ENCODE measurements around the gene MALRD1.

The MALRD1 gene

DNA sequence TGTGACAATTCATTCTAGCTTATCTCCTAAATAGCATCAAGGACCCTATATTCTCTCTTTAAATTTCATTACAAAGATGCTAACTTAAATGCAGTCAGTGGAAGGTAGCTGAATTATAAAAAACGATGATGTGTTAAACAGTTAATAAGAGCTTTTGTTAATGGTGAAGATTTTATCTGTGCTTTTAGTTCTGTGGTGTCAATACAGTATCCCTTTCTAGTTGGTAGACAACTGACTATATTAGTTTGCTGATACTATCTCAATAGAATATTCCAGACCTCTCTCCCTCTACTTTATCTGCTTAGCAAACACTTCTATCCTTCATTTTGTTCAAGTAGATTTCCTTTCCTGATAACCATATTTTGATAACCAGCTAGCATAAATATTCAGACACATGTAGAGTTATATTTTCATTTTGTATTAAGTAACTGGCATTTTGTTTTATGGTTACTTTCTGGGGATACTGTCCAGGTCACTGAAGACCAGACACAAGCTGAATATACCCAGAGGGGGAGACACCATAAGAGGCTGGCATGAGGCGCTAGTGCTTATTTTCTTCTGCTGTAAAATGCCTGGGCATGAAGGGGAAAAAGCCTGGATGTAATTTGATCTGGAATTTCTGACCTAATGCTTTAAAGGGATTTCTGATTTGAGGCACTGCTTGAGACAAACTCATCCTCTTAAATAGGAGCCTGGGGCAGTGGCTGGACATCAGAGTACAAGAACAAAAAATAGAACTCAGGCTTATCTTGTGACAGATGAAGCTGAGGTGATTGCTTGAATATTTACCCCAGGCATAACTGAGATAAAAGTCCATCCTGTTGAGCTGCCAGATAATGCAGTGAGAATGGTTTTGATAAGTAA, 197.5 kb downstream of the MALRD1 start:
- Mint-ChIP-seq H3K4me3 (no peak overlapping the region), H3K4me1 (no peaks in the 10 kb centered on the region), H3K27ac (no peak overlapping the region), H3K9me3 (no peaks in the 10 kb centered on the region), H3K27me3 (no peaks in the 10 kb centered on the region), H3K36me3 (no peaks in the 10 kb centered on the region)
- ATAC-seq = no peak

DNA sequence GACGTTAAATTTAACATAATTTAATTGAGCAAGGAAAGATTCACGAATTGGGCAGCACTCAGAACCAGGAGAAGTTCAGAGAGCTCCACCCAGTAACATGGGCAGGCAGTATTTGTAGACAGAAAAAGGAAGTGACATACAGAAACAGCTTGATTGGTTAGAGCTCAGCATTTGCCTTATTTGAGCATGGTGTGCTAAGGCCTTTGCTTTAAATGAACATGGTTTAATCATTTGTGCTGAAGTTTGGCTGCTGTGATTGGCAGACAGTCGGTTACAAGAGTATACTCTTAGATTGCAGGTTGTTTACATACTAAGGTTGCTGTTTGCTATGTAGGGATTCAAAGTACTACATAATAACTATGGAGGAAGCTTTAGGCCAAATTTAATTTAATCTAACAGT, 199.2 kb downstream of the MALRD1 start:
- H3K27me3 Mint-ChIP-seq = no peaks in the 10 kb centered on the region
- no peak for ATAC-seq
- no peak overlapping the region for H3K27ac Mint-ChIP-seq
- H3K4me1 Mint-ChIP-seq = no peaks in the 10 kb centered on the region
- H3K4me3 Mint-ChIP-seq = no peak overlapping the region
- H3K9me3 Mint-ChIP-seq = no peaks in the 10 kb centered on the region
- no peaks in the 10 kb centered on the region for H3K36me3 Mint-ChIP-seq

DNA sequence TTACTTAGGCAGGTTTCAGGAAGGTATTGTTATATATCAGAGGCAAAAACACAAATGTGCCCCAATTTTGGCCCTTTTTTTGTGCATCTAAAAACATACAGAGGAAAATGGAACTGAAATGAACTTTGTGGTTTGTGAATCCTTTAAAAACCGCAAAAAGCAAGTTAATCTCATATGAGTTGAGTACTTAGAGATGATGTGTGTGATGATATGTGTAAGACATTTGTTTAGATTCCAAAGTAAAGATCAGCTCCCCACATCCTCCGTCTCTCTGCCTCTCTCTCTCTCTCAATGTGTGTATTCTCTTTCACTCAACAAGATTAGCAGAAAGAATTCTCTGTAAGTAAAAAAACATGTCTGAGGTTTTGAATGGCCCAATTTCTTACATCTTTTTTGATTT, 201.9 kb downstream of the MALRD1 start:
- ATAC-seq = no peak
- Mint-ChIP-seq H3K27me3 (no peaks in the 10 kb centered on the region), H3K4me3 (no peak overlapping the region), H3K27ac (no peak overlapping the region), H3K9me3 (peaks cover 3% of the 10 kb centered on the region), H3K4me1 (no peaks in the 10 kb centered on the region), H3K36me3 (no peaks in the 10 kb centered on the region)

DNA sequence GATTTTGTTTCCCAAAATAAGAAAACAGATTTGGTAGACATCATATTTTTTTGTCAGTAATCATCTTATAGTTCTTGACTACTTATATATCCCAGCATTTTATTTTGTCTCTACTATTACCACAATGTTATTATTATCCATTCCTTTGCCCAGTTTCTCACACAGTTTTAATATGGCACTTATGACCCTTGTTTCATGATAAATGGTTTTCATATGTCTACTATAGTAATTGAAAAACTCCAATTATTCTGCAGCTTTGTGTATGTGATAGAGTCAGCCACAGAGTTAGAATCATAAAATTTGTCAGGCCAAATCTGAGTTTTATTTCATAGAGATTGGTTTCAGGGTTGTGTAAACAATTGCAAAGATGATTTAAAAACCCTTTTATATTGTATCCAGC, 203.9 kb downstream of the MALRD1 start:
- no peak for ATAC-seq

DNA sequence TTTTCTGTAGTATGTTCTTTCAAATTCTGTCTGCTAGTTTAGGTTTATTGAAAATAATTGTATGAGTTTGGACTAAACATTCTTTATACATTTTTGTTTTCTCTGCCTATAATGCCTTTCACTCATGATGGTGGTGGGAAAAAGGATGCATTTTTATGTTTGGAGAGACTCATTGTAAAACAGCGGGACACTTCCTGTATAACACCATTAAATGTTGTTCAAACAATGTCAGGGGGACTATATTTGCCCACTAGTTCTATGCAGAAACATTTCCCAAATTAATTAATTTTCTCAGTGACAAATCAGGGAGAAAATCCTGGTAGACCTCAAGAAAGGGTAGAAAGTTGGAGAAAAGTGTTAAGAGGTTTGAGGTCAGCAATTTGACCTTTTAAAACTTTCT, 207.7 kb downstream of the MALRD1 start:
- Mint-ChIP-seq H3K9me3 (peaks cover 8% of the 10 kb centered on the region), H3K36me3 (no peaks in the 10 kb centered on the region), H3K4me1 (no peaks in the 10 kb centered on the region), H3K4me3 (no peak overlapping the region), H3K27me3 (no peaks in the 10 kb centered on the region), H3K27ac (no peak overlapping the region)
- no peak for ATAC-seq

More for the DNA sequence above, 203.9 kb downstream of the MALRD1 start:
- H3K27ac Mint-ChIP-seq = no peak overlapping the region
- H3K4me3 Mint-ChIP-seq = no peak overlapping the region
- H3K36me3 Mint-ChIP-seq = no peaks in the 10 kb centered on the region
- no peaks in the 10 kb centered on the region for H3K4me1 Mint-ChIP-seq
- H3K27me3 Mint-ChIP-seq = no peaks in the 10 kb centered on the region
- peaks cover 6% of the 10 kb centered on the region for H3K9me3 Mint-ChIP-seq

DNA sequence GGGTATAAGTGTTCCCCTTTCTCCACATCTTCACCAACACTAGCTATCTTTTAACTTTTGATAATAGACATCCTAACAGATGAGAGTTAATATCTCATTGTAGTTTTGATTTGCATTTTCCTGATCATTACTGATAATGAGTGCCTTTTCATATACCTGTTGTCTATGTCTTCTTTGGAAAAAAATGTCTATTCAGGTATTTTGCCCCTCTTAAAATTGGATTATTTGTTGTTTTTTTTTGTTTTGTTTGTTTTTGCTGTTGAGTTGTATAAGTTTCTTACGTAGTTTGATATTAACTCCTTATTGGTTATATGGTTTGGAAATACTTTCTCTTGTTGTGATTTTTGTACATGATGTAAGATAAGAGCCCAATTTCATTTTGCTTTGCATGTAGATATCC, 214.7 kb downstream of the MALRD1 start:
- no peak overlapping the region for H3K27ac Mint-ChIP-seq
- no peak overlapping the region for H3K4me3 Mint-ChIP-seq
- no peaks in the 10 kb centered on the region for H3K27me3 Mint-ChIP-seq
- ATAC-seq = no peak
- peaks cover 11% of the 10 kb centered on the region for H3K9me3 Mint-ChIP-seq
- no peaks in the 10 kb centered on the region for H3K4me1 Mint-ChIP-seq
- H3K36me3 Mint-ChIP-seq = no peaks in the 10 kb centered on the region

DNA sequence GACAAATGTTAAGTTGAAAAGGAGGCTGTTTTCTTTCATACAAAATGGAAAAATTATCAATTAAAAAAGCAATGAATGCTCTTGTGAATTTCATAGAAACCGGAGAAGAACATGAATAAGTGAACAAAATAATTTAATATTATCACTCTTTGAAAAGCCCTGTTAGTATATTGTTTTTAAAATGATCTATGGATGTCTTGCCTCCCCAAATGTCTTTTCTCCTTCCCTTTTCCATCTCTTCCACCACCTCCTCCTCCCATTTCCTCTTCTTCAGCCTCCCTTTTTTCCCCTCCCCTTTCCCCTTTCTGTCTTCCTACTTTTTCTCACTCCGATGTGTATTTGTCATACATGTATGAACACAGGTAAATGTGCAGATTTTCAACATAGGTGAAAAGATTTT, 234.7 kb downstream of the MALRD1 start:
- Mint-ChIP-seq H3K27ac (no peak overlapping the region), H3K36me3 (no peaks in the 10 kb centered on the region)

DNA sequence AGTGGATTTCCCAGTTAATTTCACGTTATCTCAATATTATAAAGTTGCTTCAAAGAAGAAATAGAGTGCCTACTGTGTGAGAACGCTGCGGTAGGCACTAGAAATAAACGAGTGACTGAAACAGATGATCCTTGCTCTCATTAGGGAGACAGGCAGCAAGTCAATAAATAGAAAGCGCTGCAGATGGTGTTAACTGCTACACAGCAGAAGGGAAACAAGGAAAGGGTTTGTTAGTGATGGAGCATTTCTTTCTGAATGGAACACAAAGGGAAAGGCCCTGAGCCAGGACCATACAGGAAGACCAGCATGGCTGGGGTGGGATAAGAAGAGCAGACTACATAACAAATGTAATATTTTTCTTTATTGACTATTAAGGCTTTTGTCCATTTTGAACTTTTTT, 235.2 kb downstream of the MALRD1 start:
- ATAC-seq = no peak
- H3K4me3 Mint-ChIP-seq = no peak overlapping the region
- H3K4me1 Mint-ChIP-seq = no peaks in the 10 kb centered on the region
- no peaks in the 10 kb centered on the region for H3K27me3 Mint-ChIP-seq
- no peaks in the 10 kb centered on the region for H3K36me3 Mint-ChIP-seq
- no peak overlapping the region for H3K27ac Mint-ChIP-seq
- peaks cover 6% of the 10 kb centered on the region for H3K9me3 Mint-ChIP-seq

More for the DNA sequence above, 234.7 kb downstream of the MALRD1 start:
- no peak for ATAC-seq
- Mint-ChIP-seq H3K27me3 (no peaks in the 10 kb centered on the region), H3K9me3 (peaks cover 6% of the 10 kb centered on the region), H3K4me3 (no peak overlapping the region), H3K4me1 (no peaks in the 10 kb centered on the region)

DNA sequence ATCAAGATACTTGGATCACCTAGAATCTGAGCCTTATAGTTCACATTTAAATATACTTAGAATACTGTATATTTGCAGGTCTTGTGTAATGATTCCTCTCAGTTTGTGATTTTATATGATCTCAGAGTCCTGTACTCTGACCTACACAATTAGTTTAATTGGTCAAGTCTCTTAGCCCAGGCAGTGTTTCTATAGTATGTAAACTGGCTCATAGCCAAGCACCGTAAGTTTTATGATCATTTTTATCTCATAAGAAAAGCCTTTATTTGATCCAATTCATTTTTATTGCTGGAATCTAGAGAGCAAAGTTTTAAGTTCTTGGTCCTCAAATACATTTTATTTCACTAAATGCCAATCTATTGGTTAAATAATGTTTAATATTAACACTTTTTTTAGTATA, 242.2 kb downstream of the MALRD1 start:
- no peak overlapping the region for H3K4me3 Mint-ChIP-seq
- H3K27me3 Mint-ChIP-seq = no peaks in the 10 kb centered on the region
- no peak for ATAC-seq
- H3K36me3 Mint-ChIP-seq = no peaks in the 10 kb centered on the region
- H3K9me3 Mint-ChIP-seq = peaks cover 3% of the 10 kb centered on the region
- H3K27ac Mint-ChIP-seq = no peak overlapping the region
- H3K4me1 Mint-ChIP-seq = no peaks in the 10 kb centered on the region

DNA sequence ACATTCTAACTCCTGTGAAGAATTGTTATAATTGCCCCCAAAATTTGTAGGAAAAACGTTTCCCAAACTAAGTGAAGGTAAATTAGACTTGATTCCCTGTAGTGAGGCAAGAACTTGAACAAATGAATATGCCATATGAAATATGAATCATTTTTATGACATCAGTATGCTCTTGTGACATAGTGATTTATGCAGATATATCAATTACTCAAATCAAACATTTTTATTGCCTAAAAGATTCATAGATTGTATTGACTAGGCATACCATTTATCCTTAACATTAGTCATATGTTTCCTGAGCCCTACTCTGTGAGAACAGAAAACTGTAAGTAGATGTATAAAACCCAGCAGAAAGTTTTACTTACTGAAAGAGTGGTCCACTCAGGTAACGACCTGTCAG, 245.6 kb downstream of the MALRD1 start:
- H3K36me3 Mint-ChIP-seq = no peaks in the 10 kb centered on the region
- peaks cover 3% of the 10 kb centered on the region for H3K9me3 Mint-ChIP-seq
- no peak overlapping the region for H3K4me3 Mint-ChIP-seq
- H3K27ac Mint-ChIP-seq = no peak overlapping the region
- no peak for ATAC-seq
- no peaks in the 10 kb centered on the region for H3K4me1 Mint-ChIP-seq
- no peaks in the 10 kb centered on the region for H3K27me3 Mint-ChIP-seq

DNA sequence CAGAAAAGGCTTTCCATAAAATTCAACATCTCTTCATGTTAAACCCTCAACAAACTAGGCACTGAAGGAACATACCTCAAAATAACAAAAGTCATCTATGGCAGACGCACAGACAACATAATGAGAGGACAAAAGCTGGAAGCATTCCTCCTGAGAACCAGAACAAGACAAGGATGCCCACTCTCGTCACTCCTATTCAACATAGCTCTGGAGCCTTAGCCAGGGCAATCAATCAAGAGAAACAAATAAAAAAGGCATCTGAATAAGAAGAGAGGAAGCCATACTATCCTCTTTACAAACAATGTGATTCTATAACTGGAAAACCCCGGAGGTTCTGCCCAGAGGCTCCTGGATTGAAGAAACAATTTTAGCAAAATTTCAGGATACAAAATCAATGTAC, 251.0 kb downstream of the MALRD1 start:
- Mint-ChIP-seq H3K9me3 (peaks cover 3% of the 10 kb centered on the region), H3K36me3 (no peaks in the 10 kb centered on the region), H3K27ac (no peak overlapping the region)

DNA sequence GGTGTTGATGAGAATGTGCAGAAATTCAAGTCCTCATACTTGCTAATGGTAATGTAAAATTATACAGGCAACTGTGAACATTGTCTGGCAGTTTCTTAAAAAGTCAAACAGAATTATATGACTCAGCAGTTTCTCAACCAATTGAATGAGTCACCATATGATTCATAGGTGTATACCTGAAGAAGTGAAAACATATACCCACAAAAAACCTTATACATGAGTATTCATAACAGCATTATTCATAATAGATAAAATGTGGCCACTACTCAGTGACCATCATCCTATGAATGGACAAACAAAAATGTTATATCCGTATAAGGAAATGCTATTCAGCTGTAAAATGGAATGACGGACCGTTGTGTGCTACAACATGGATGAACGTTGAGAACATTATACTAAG, 253.5 kb downstream of the MALRD1 start:
- ATAC-seq = no peak
- H3K36me3 Mint-ChIP-seq = no peaks in the 10 kb centered on the region
- no peak overlapping the region for H3K27ac Mint-ChIP-seq
- H3K9me3 Mint-ChIP-seq = peaks cover 6% of the 10 kb centered on the region
- H3K4me3 Mint-ChIP-seq = no peak overlapping the region
- no peaks in the 10 kb centered on the region for H3K4me1 Mint-ChIP-seq
- no peaks in the 10 kb centered on the region for H3K27me3 Mint-ChIP-seq

More for the DNA sequence above, 251.0 kb downstream of the MALRD1 start:
- Mint-ChIP-seq H3K27me3 (no peaks in the 10 kb centered on the region), H3K4me1 (no peaks in the 10 kb centered on the region), H3K4me3 (no peak overlapping the region)
- ATAC-seq = no peak

DNA sequence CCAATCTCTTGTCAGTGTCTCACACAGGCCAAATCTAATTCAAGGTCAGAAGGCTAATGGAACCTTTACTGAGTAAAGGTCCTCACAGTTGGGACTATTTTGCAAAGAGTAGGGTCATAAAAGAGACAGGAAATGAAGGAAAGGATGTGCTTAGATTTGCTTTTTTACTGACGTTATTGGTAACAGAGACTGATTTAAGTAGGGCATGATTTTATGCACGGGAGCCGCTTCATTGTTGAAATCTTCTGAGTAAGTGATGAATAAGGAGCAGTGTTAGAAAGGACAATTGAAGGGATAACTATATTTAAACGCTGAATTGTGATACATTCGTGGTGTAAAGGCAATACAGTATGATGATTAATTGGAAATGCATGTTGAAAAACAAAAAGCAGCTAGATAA, 261.5 kb downstream of the MALRD1 start:
- no peak for ATAC-seq
- H3K4me1 Mint-ChIP-seq = no peaks in the 10 kb centered on the region
- H3K27ac Mint-ChIP-seq = no peak overlapping the region
- H3K4me3 Mint-ChIP-seq = no peak overlapping the region
- H3K27me3 Mint-ChIP-seq = no peaks in the 10 kb centered on the region
- no peaks in the 10 kb centered on the region for H3K36me3 Mint-ChIP-seq
- H3K9me3 Mint-ChIP-seq = peaks cover 2% of the 10 kb centered on the region

DNA sequence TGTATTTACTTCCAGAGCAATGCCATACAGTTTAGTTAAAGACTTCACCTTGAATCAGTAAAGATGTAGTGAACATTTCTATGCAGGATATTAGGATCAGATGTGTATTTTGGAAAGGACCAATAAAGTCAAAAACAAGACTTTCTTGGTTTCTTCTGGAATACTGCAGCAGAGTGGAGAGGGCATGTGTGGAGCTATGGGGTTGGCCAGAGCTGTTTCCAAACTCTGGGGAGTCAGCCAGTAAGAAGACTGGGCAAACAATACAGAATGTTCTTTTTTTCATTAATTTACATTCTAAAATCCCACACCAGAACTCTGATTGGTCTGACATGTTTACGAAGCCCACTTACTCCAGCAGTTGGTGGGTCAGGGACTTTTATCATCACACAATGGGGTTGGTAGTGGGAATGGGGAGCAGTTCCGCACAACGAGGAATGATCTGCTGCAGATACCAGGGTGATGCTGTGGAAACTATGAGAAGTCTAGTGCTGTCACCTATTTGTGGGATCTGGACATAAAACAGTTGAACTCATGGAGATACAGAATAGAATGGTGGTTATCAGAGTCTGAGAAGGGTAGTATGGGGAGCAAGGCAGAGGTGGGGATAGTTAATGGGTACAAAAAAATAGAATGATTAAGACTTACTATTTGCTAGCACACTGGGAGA, 267.7 kb downstream of the MALRD1 start:
- Mint-ChIP-seq H3K27ac (no peak overlapping the region), H3K4me3 (no peak overlapping the region), H3K27me3 (no peaks in the 10 kb centered on the region), H3K36me3 (no peaks in the 10 kb centered on the region), H3K4me1 (no peaks in the 10 kb centered on the region), H3K9me3 (no peaks in the 10 kb centered on the region)
- ATAC-seq = no peak

DNA sequence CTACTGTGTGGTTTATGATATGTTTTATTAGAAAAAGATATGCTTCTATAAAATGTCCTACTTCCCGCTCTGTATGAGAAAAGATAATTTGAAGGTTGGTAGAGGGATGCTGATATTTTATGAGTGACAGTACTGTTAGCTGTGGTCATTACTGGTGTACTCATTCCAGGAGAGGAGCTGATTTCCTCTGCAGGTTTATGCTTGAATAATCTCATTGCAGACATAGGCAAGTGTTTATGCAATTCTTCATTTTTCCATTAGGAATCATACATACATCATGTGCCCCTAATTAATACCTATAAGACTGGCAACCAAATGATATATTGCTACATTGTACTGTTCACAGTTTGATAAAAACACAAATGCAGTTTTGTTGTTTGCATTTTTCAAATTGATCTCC, 269.4 kb downstream of the MALRD1 start:
- Mint-ChIP-seq H3K4me3 (no peak overlapping the region), H3K27ac (no peak overlapping the region), H3K9me3 (no peaks in the 10 kb centered on the region), H3K27me3 (no peaks in the 10 kb centered on the region), H3K4me1 (no peaks in the 10 kb centered on the region), H3K36me3 (no peaks in the 10 kb centered on the region)
- no peak for ATAC-seq

DNA sequence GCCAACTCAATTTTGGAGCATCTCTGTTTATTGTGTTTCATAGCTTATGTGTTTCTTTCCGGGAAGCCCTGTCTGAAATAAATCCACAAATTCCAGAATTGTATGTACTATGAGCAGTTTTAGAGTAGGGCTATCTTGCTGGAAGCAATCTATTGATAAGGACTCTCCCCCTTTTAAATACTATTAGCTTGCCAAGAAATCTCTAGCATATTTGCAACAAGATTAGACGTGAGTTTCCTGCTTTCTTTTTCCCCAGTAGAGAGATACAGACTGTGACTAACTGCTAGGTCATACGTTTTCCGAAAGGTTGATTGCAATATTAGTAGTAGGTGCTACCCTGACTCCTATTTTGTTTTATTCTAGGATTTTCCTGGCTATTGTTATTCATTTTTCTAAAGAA, 277.0 kb downstream of the MALRD1 start:
- no peaks in the 10 kb centered on the region for H3K4me1 Mint-ChIP-seq
- no peaks in the 10 kb centered on the region for H3K27me3 Mint-ChIP-seq
- H3K4me3 Mint-ChIP-seq = no peak overlapping the region
- H3K9me3 Mint-ChIP-seq = no peaks in the 10 kb centered on the region
- no peak for ATAC-seq
- no peak overlapping the region for H3K27ac Mint-ChIP-seq
- H3K36me3 Mint-ChIP-seq = no peaks in the 10 kb centered on the region
